Activated CD4-positive, alpha-beta T cell treated with anti-CD3 and anti-CD28 coated beads for 24 hours (primary cell): ENCODE measurements around the gene TMEM235.

Experiments used
- DNase-seq, 2 donors: peaks; one replicate each; pipeline ENCODE4 v3.0.0-alpha.2; 2020; ENCODE audit warnings: low read depth in 2 of 2

TMEM235 gene

DNA sequence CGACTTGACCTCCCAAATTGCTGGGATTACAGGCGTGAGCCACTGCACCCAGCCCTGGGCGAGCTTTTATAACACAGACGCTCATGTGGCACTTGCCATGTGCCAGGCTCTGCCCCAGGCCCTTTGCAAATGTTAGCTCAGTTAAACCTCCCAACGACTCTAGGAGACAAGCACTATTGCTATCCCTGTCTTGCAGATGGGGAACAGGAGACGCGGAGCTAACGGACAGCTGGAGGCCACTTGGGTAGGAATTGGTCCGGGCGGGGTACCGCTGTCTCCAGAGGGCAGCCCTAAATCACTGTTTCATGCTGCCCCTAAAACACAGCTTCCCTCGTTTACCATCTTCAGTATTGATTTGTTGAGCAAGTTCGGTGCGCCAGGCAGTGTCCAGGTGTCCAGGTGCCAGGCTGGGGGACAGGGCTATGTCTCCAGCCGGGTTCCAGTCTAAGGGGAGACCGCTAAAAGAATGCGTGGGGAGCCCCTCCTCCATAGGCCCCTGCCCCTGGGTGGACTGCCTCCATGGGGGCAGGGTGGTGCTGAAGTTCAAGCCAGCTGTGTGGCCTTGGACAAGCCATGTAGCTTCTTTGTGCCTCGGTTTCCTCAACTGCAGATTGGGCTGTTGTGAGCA is 23.7 kb downstream of the TMEM235 start:
- DNase-seq, result no peak

DNA sequence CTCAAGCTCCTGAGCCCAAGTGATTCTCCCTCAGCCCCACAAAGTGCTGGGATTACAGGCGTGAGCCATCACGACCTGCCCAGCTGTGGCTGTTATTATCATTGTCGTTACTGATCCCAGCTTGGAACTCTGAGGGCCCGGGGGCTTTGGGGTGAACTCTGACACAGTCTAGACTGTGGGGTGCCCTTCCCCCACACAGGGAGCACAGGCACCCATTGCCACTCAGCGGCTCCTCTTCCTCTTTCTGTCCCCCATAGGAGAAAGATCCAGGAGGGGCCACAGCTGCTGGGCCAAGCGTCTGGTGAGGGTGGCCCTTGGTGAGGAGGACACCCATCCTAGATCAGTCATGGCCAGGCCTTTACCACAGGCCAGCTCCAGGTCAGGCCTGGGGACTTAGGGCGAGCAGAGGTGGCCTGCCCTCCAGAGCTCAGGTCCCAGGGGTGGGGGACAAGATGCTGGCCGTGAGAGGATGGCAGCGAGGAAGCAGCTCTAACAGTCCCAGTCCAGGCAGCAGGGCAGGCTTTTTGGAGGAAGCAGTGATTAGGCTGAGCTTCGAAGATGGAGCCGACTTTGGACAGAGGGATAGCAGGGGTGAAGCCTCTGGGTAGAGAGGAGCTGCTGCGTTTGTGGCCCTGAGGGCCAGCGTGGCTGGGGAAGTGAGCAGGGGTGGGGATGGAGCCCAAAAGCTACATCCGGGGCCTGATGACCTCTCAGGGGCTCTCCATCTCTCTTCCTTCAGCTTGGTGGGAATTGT is 24.7 kb downstream of the TMEM235 start:
- DNase-seq, result no peak

- no peak for DNase-seq
These were observed 25.5 kb downstream of the TMEM235 start for GRCh38 chr17:78256707-78257591.

GRCh38 chr17:78257810-78258322 is 26.4 kb downstream of the TMEM235 start:
- DNase-seq, result no peak

DNA sequence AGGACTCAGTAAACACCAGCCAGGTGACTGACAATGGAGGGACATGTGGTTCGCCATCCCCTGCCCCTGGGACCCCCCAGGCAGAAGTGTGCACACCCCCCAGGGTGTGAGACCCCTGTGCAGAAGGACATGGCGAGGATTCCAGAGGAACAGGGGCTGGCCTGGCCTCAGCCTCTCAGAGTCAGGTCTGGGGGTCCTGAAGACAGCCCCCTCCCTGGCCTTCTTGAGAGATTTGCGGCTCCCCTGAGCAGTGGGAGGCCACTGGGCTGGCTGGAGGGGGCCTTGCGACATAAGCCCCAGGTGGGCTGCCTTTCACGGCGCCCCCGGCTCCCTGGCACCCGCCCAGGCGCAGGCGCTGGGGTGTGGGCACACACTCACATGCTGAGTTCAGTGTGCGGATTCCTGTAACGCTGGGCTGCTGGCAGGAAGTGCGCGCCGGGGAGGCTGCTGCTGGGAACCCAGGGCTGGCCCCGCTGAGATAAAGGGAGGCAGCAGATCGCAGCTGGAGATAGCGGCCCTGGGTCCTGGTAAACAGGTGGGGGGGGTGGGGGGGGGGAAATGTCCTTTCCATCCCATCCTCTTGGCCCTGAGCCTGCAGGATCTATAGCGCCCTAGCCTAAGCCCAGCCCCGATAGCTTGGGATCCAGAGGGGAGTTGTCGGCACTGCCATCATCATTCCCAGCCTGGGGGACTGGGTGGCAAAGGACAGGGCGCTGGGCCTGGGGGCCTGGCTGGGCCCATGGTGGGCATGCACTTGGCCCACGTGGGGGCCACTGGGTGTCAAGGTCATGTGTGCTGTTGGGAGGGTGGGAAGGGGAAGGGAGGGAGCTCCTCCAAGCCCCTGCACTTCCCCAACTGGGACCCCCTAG is 27.1 kb downstream of the TMEM235 start:
- peak; percentile 58 to 67 for DNase-seq

- DNase-seq, result no peak
These were observed 27.7 kb downstream of the TMEM235 start for GRCh38 chr17:78259192-78259554.

- DNase-seq, result no peak
These were observed 31.8 kb downstream of the TMEM235 start for GRCh38 chr17:78263063-78263735.

GRCh38 chr17:78263736-78264340 is 32.4 kb downstream of the TMEM235 start:
- no peak for DNase-seq

- no peak for DNase-seq
These were observed 33.2 kb downstream of the TMEM235 start for GRCh38 chr17:78264590-78264989.

DNA sequence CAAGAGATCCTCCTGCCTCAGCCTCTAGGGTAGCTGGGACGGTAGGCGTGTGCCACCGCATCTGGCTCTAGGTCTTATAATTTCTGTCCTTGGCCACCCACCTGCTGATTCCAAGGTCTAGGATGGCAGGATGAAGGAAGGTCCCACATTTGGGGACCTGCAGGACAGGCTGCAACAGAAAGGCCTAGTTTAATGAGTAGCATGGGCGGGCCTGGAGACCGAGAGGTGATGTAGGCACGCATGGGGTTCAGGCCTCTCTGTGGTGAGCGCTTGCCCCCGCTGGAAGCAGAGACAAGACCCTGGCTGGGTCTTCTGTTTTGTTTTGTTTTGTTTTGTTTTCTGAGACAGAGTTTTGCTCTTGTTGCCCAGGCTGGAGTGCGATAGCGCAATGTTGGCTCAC is 33.7 kb downstream of the TMEM235 start:
- DNase-seq, result no peak

DNA sequence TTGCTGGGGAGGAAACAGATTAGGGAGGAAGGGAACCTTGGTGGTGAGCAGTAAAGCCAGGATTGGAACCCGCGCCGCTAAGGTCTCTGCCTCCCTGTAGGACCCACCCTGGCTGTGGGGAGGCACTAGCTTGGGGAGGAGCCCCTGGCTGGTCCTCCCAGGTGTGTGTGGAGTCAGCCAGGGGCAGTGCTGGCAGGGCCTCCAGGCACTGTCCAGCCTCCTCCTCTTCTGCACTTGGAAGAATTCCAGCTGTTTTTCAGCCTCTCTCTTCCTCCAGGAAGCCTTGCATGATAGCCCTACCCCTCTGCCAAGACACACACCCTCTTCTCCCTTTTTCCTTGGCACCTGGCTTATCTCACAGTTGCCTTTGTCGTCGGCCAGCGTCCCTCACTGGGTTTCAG is 34.8 kb downstream of the TMEM235 start:
- DNase-seq, result no peak

DNA sequence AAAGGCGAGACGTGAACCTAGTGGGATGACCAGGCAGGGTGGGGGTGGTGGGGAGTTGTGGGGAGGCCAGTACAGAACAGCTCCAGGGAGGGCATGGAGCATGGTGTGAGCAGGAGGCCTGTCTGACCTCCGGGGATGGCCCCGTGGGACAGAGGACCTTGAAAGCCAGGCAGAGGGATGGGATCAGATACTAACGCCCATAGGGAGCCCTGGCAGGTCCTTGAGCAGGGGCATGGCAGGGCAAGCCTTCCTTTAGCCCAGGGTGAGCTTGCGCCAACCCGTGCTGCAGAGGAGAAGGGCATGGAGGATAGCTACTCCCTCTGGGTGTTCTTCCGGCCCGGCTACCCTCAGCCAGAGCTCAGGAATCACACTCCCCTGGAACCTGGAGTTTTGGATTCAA is 35.3 kb downstream of the TMEM235 start:
- no peak for DNase-seq

DNA sequence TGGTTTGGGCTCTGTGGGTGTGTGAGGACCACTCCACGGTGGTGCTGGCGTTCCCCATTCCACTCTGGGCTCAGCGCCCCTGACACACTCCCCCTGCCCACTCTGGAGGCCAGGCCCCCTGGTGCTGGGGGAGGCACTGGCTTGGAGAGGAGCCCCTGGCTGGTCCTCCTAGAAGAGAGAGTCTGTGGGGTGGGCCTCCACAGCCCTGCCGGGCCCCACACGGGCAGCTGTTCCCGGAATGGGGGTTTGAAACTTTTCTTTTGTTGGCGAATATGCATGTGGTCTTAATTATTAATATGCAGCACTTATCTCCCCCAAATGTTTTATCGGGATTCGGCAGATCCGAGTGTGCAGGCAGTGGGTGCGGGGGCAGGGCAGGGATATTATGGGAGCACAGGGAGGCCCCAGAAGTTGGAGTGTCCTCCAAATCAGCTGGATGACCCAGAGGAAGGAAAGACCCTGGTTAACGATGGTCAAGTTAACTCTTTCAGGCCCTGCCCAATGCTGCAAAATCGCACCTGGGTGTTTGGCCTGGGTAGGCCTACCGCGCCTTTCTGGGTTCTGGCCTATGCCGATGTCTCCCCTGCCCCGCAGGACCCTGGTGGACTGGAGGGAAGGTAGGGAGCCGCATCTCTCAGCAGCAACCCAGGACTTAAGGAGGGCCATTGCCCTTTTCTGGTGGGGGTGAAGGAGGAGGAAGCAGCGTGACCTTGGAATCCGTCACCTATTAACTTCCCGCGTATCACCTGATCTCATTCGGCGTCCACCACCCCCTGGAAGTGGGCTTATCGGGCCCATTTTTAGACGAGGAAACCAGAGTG is 36.0 kb downstream of the TMEM235 start:
- no peak for DNase-seq

DNA sequence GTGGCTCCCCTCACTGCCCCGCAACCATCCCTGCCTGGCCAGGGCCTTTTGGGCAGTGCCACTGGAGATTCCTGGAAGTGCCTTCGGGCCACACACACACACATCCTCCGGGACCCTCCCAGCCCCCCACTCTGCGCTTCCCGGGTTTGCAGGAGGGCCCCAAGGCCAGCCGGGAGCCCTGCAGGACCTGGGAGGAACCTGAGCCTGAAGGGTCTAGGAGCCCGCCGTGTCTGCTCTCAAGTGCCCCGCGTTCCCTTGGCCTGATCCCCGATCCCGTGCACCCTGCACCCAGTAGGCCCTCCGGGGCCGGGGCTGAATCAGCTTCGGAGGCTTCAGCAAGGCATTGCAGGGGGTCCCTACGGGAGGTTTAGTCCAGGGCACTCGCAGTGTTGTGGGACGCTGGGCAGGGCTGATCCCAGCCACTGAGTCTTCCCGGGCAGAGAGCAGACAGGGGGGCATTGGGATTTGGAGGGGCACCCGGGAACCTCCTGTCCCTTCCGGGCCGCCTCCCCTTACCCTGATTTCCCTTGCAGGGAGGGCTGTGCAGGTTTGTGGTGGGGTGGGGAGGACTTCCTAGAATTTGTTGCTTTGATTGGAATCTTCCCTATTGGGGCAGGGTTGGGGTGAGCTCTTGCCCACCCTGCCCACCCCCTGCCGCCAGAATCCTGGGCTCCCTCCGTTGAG is 36.9 kb downstream of the TMEM235 start:
- DNase-seq, result no peak

GRCh38 chr17:78268951-78269905 is 37.8 kb downstream of the TMEM235 start:
- no peak for DNase-seq

DNA sequence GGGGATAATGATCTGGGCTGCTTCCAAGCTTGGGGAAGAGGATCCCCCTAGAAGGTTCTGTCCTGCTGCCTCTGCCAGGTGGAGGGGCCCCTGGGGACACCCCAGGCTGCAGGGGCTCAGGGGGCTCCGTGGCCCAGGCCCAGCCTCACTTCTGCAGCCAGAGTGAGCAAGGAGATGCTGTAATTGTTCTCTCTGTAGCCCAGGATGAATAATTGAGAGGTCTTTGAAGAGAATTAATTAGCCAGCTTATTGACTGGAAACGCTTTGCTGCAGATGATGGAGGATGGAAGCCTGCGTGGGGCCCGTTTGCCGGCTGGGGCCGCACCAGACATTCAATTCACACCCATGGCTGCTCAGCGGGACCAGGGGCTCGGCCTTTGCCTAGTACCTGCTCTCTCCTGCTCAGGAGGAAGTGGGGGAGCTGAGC is 38.5 kb downstream of the TMEM235 start:
- no peak for DNase-seq

GRCh38 chr17:78271419-78272170 is 40.2 kb downstream of the TMEM235 start:
- DNase-seq, result no peak
